Nephron progenitor cell (in vitro differentiated cells): ENCODE measurements around the gene LUC7L2.
A peak's percentile ranks its signal among the peaks of the same experiment; 100 is the strongest.

Source experiments
- DNase-seq: peaks from one replicate; pipeline ENCODE4 v3.0.0; 2021
- H3K27ac Mint-ChIP-seq: 2 replicates; pipeline ENCODE4 v1.8.0; 2021; ENCODE audit warnings: mild to moderate bottlenecking, moderate library complexity, mixed read lengths
- H3K27me3 Mint-ChIP-seq: 2 replicates; pipeline ENCODE4 v1.8.0; 2021; ENCODE audit warnings: mild to moderate bottlenecking, low read depth, mixed read lengths; ENCODE audit not compliant: poor library complexity
- H3K36me3 Mint-ChIP-seq: 2 replicates; pipeline ENCODE4 v1.8.0; 2021; ENCODE audit warnings: low read depth, mixed read lengths
- H3K4me1 Mint-ChIP-seq: 2 replicates; pipeline ENCODE4 v1.8.0; 2021; ENCODE audit warnings: mixed read lengths
- H3K4me3 Mint-ChIP-seq: 2 replicates; pipeline ENCODE4 v1.8.0; 2021; ENCODE audit warnings: mild to moderate bottlenecking, moderate library complexity, mixed read lengths
- H3K9me3 Mint-ChIP-seq: 2 replicates; pipeline ENCODE4 v1.8.0; 2021; ENCODE audit warnings: mild to moderate bottlenecking, moderate library complexity, mixed read lengths
- CTCF ChIP-seq: fragments of 200-600 bp; sonication (generic); IDR thresholded peaks from 2 replicates; pipeline ENCODE4 v1.5.0; 2021; ENCODE audit warnings: antibody characterized with exemption

The LUC7L2 gene

GRCh38 chr7:139384611-139385010 lies 24.9 kb downstream of the LUC7L2 start:
- Mint-ChIP-seq H3K4me3 (no peak overlapping the region), H3K4me1 (peaks cover 3% of the 10 kb centered on the region), H3K27me3 (no peaks in the 10 kb centered on the region), H3K36me3 (peaks cover 68% of the 10 kb centered on the region), H3K27ac (no peak overlapping the region), H3K9me3 (no peaks in the 10 kb centered on the region)
- TF ChIP-seq CTCF = no peak
- no peak for DNase-seq

GRCh38 chr7:139387594-139387993 lies 27.9 kb downstream of the LUC7L2 start:
- DNase-seq = no peak
- Mint-ChIP-seq H3K4me3 (no peak overlapping the region), H3K27me3 (no peaks in the 10 kb centered on the region), H3K9me3 (no peaks in the 10 kb centered on the region), H3K4me1 (peaks cover 3% of the 10 kb centered on the region), H3K36me3 (peaks cover 85% of the 10 kb centered on the region), H3K27ac (peak overlapping the region; percentile 89)
- no peak for TF ChIP-seq CTCF

DNA sequence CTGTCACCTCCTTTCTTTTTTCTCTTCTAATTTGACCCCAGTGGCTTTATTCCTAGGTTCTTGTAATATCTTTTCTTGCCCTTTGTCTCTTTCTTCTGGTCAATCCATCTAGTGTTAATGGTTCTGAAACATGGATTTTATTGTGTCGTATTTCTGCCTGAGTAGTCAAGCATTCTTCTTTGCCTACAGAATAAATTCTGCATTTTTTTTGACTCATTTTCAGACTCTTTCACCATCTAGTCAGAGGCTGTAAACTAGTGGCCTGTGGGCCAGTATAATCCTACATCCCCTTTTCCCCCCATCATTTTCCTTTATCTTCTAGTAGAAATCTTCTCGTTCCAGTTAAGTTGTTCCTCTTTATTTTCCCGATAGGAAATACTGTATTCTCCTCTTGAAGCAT lies 29.4 kb downstream of the LUC7L2 start:
- Mint-ChIP-seq H3K4me3 (no peak overlapping the region), H3K36me3 (peaks cover 80% of the 10 kb centered on the region), H3K9me3 (no peaks in the 10 kb centered on the region), H3K27me3 (no peaks in the 10 kb centered on the region), H3K27ac (peak overlapping the region; percentile 45), H3K4me1 (peaks cover 3% of the 10 kb centered on the region)
- DNase-seq = no peak
- TF ChIP-seq CTCF = no peak

GRCh38 chr7:139389774-139390173 lies 30.1 kb downstream of the LUC7L2 start:
- DNase-seq = no peak
- Mint-ChIP-seq H3K27ac (no peak overlapping the region), H3K9me3 (no peaks in the 10 kb centered on the region), H3K36me3 (peaks cover 79% of the 10 kb centered on the region), H3K4me1 (peaks cover 3% of the 10 kb centered on the region), H3K4me3 (no peak overlapping the region), H3K27me3 (no peaks in the 10 kb centered on the region)
- TF ChIP-seq CTCF = no peak

- TF ChIP-seq CTCF = no peak
- H3K27ac Mint-ChIP-seq = no peak overlapping the region
Observed at GRCh38 chr7:139393621-139394211, 34.0 kb downstream of the LUC7L2 start.

GRCh38 chr7:139394540-139394939 lies 34.8 kb downstream of the LUC7L2 start:
- DNase-seq = no peak
- Mint-ChIP-seq H3K27ac (peak overlapping the region; percentile 7), H3K36me3 (peaks cover 79% of the 10 kb centered on the region), H3K4me3 (no peak overlapping the region), H3K27me3 (no peaks in the 10 kb centered on the region), H3K4me1 (no peaks in the 10 kb centered on the region), H3K9me3 (no peaks in the 10 kb centered on the region)
- TF ChIP-seq CTCF = no peak

More at GRCh38 chr7:139393621-139394211, 34.0 kb downstream of the LUC7L2 start:
- Mint-ChIP-seq H3K4me1 (no peaks in the 10 kb centered on the region), H3K36me3 (peaks cover 81% of the 10 kb centered on the region), H3K4me3 (no peak overlapping the region), H3K27me3 (no peaks in the 10 kb centered on the region), H3K9me3 (no peaks in the 10 kb centered on the region)
- DNase-seq = no peak
